HAP-1 (cell line): ENCODE measurements around the gene ZNF324.

ENCODE experiments used
- DNase-seq, 2 experiments: peaks; one replicate each; pipeline ENCODE4 v3.0.0-alpha.2; 2016 to 2020; ENCODE audit warnings: low spot score in 2 of 2
- H3K27me3 ChIP-seq: fragments of 250-450 bp; sonication (Bioruptor Pico); 2 replicates; pipeline ENCODE4 v1.5.1; 2020; ENCODE audit warnings: low read depth, mild to moderate bottlenecking, moderate library complexity
- H3K36me3 ChIP-seq: fragments of 250-450 bp; sonication (Bioruptor Pico); replicated peaks from 2 replicates; pipeline ENCODE4 v1.5.1; 2020; ENCODE audit warnings: mild to moderate bottlenecking
- H3K4me1 ChIP-seq: fragments of 250-450 bp; sonication (Bioruptor Pico); 2 replicates; pipeline ENCODE4 v1.5.1; 2020; ENCODE audit warnings: mild to moderate bottlenecking
- H3K4me3 ChIP-seq: fragments of 250-450 bp; sonication (Bioruptor Pico); 2 replicates; pipeline ENCODE4 v1.5.1; 2020; ENCODE audit warnings: mild to moderate bottlenecking, moderate library complexity
- H3K9me3 ChIP-seq: fragments of 250-450 bp; sonication (Bioruptor Pico); 2 replicates; pipeline ENCODE4 v1.5.1; 2020; ENCODE audit warnings: mild to moderate bottlenecking, moderate library complexity
- in situ Hi-C: fragments of 300-500 bp; cut with MboI; formaldehyde crosslinking; loops from 3 replicates; pipeline ENCODE4 v1.14.3; 2020; ENCODE audit warnings: low sequenced_read_pairs, inconsistent platforms, mixed read lengths

The ZNF324 gene

DNA sequence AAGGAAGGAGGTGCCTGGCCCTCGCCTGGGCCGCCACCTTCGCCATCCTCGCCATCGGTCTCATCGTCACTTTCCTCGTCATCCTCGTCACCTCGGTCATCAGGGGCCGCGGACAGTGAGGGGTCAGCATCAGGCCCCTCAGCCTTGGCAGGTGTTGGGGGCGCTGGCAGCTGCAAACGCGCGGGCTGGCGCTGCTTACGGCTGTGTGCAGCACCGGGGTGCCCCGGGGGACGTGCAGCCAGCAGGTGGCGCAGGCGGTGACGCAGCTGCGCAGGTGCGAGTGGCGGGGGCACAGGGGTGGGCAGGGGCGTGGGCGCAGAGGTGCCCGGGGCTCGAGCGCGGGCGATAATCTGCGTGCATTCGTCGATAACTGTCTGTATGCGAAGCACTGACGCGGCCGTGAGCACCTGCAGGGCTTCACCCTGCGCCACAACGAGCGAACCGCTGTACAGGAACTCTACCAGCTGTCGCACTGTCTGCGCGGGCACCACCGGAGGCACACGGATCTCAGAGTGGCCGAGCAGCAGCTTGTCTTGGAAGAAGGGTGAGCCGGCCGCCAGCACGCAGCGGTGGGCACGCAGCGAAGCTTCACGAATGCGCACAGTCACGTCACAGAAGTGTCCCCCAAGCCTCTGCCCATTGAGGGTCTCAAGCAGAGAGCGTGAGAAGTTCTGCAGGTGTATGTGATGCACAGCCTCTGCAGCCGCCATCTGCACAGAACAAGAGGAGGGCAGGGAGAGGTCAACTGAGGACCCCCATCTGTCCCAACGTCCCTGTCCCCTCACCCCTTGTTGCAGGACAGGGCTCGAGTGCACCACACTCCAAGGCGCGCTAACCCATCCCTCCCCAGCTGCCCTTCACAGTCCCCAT lies 50.3 kb downstream of the ZNF324 start:
- in situ Hi-C loops, result no loop called here
- peaks cover 20% of the 10 kb centered on the region for H3K4me1 ChIP-seq
- DNase-seq, result no peak
- peaks cover 20% of the 10 kb centered on the region for H3K36me3 ChIP-seq
- H3K27me3 ChIP-seq, result no peaks in the 10 kb centered on the region
- no peak overlapping the region for H3K4me3 ChIP-seq
- no peaks in the 10 kb centered on the region for H3K9me3 ChIP-seq

DNA sequence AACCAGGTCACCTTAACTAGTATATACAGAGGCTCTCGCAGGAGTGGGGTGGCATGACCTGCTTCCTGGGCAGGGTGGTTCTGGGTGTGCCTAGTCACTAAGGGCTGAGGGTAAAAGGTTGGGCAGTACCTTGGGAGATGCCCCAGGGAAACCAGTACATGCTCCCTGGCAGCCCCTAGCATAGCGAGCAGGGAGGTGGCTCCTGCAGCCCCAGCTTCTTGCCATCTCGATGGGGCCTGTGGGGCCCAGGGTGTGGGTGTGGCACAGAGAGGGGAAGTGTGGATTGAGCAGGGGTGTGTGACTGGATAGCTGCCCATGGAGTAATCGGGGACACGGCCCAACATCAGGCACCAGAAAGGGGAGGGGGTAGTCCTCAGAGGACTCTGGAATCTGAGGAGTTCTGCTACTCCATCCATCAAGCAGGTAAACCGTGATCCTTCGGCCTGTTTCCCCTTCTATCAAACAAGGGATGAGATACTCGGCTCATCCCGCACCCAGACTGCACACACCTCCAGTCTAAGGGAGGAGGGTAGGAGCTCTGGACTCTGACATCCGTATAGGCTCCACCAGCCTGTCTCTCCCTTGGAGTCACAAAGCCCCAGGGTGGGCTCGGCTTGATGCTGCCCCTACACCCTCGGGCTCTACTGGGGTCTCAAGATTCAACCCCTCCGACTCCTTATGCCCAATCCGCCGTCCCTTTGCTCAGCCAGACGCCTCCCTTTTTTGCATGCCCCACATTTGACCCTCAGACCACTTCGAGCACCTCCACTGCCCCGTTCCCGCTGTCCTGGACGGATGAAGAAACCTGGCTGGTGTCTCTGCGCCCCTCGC lies 51.6 kb downstream of the ZNF324 start:
- no peak for DNase-seq
- Histone ChIP-seq H3K36me3 (peaks cover 17% of the 10 kb centered on the region), H3K4me3 (peak overlapping the region; percentile 69), H3K9me3 (no peaks in the 10 kb centered on the region), H3K27me3 (no peaks in the 10 kb centered on the region), H3K4me1 (peaks cover 19% of the 10 kb centered on the region)
- in situ Hi-C loops, result no loop called here

DNA sequence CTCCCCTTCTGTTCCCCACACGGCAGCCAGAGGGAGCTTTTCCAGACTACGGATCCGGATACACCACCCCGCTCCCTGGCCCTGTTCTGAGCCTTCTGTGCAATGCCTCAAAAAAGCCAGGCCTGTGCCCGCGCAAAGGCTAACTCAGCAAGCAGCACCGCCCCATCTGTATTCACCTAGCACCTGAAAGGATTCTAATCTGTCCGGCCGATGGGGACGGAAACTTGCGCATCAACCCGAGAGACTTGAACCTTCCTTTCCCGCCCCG lies 52.1 kb downstream of the ZNF324 start:
- Histone ChIP-seq H3K36me3 (peaks cover 17% of the 10 kb centered on the region), H3K4me1 (peaks cover 16% of the 10 kb centered on the region), H3K27me3 (no peaks in the 10 kb centered on the region), H3K9me3 (no peaks in the 10 kb centered on the region), H3K4me3 (peak overlapping the region; percentile 69)
- DNase-seq, result peak; percentile 63 to 85
- in situ Hi-C loops, result no loop called here

DNA sequence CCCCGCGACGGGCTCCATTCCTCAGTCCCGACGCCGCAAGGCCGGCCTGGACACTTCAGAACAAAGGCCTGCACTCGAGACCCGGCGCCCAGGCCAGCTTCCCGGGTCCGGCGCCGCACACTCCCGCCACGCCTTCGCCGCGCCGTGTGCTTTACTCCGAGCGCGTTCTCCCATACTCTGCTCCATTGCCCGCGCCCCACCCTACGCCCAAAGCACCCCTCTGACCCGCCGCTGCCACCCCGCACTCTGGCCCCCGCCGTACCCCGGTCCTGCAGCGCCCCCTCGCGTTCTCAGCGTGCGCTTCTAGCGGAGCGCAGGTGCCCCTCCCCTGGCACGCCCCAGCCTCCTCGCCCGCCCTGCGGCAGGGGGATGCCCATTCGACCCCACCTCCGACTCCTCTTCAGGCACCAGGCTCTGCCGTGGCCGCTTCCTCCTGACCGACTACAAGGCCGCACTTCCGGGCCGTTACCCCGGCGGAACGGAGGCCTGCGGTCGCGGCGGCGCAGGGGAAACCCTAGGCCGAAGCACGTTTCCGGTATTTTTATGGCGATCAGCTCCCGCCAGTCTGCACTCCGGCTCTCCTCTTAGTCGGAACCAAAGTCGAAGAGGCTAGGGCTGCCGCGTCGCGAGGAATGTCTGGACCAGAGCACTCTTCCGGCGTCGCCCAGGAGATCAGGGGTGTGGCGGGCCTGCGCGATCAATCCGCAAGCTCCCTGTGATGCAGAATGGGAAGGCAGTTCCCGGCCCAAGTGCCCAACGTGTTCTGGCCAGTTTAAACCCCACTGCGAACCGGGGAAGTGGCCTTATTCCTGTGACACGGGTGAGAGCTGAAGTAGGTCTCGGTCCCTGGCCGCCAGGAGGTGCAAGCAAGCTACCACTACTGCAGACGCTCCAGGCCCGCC lies 52.7 kb downstream of the ZNF324 start, which contains the start of gene ZBTB45:
ZBTB45 (minus strand) TSS at position 456 of the 902 bp plus-strand sequence. CDS start 2,137 bp downstream, outside the sequence.
- in situ Hi-C loops, result no loop called here
- Histone ChIP-seq H3K36me3 (peaks cover 17% of the 10 kb centered on the region), H3K27me3 (no peaks in the 10 kb centered on the region), H3K4me1 (peaks cover 15% of the 10 kb centered on the region), H3K4me3 (peak within 1 kb of the TSS; percentile 69), H3K9me3 (no peaks in the 10 kb centered on the region)
- DNase-seq, result peak; percentile 94 to 95

DNA sequence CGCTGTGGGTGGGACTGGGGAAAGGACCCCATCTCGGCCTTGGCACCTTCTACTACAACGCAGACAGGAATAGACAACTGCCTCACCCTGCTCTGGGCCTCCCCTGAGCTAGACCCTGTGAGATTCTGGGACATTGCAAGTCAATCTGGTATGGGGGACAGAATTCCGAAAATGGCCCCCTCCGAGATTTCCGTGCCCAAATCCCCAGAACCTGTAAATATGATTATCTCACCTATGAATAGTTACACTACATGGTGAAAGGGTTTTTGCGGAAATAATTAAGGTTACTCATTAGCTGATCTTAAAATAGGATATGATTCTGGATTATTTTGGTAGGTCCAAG lies 53.3 kb downstream of the ZNF324 start:
- Histone ChIP-seq H3K36me3 (peaks cover 13% of the 10 kb centered on the region), H3K4me1 (peaks cover 11% of the 10 kb centered on the region), H3K27me3 (no peaks in the 10 kb centered on the region), H3K9me3 (no peaks in the 10 kb centered on the region), H3K4me3 (peak overlapping the region; percentile 69)
- in situ Hi-C loops, result no loop called here
- no peak for DNase-seq

DNA sequence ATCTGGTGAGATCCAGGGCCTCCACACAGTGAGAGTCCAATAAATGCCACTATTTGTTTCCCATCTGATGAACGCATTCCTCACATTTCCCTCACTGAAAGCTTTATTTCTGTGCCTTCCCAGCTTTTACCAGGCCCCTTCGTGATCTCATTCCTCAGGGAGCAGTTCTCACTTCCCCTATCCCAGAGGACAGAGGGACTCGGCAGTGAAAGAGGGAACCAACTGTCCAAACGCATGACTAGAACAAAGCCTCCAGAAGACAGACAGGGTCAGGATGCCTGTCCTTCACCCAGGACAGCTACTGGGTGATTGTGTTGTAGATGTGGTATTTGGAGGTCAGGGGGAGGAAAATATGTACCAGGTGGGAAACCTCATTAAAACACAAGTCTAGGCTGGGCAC lies 54.8 kb downstream of the ZNF324 start:
- H3K36me3 ChIP-seq, result peaks cover 4% of the 10 kb centered on the region
- H3K4me1 ChIP-seq, result peaks cover 11% of the 10 kb centered on the region
- in situ Hi-C loops, result no loop called here
- DNase-seq, result no peak
- no peaks in the 10 kb centered on the region for H3K27me3 ChIP-seq
- H3K4me3 ChIP-seq, result no peak overlapping the region
- no peaks in the 10 kb centered on the region for H3K9me3 ChIP-seq

DNA sequence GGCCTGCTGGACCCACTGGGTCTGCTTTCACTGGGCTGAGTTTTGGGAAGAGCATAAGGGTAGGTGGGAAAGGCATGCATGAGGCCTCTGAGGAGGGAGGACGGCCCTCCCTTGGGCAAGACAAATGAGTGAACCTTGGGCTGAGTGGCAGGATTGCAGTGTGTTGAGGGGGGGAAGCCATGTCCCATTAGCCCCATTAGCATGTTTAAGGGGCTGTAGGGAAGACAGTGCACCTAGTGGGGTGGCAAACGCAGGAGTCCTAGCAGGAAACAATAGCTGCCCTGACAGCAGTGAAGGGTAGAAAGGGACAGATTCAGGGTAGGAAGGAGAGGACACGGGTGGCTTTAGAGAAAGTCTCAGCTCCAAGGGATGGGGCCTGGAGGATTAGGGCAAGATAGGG lies 55.8 kb downstream of the ZNF324 start:
- DNase-seq, result no peak
- H3K27me3 ChIP-seq, result no peaks in the 10 kb centered on the region
- H3K4me3 ChIP-seq, result no peak overlapping the region
- H3K36me3 ChIP-seq, result no peaks in the 10 kb centered on the region
- no peaks in the 10 kb centered on the region for H3K9me3 ChIP-seq
- in situ Hi-C loops, result no loop called here
- peaks cover 11% of the 10 kb centered on the region for H3K4me1 ChIP-seq
